ENCODE measurements around the gene ART3. TPM values are rescaled to one million over a fixed set of nuclear protein-coding genes. Genes with fewer than 3 reads are reported as not detected.

The ART3 gene
- polyA plus RNA-seq, 3 donors: not detected

GRCh38 chr4:76055421-76055820 is 19.1 kb upstream of the ART3 start:
- intact Hi-C loops (cut with micrococcal nuclease): no loop called here
- Mint-ChIP-seq H3K4me3 (no peak overlapping the region), H3K27ac (no peak overlapping the region), H3K36me3 (no peaks in the 10 kb centered on the region), H3K27me3 (ENCODE audit: low read depth in 3 of 3) (peaks cover 0 to 2% (median 1%) of the 10 kb centered on the region in 3 donors), H3K9me3 (no peaks in the 10 kb centered on the region), H3K4me1 (peaks cover 48% of the 10 kb centered on the region)
- no peak for DNase-seq
- H3K36me3 ChIP-seq (replicated peaks in 1 of 2; ENCODE audit: control insufficient read depth in 1 of 2, insufficient read depth in 2 of 2, low read length in 2 of 2): no peaks in the 10 kb centered on the region
- no peak overlapping the region for H3K9ac ChIP-seq (ENCODE audit: insufficient read depth, low read length, poor library complexity, severe bottlenecking)
- no peak overlapping the region for H2AFZ ChIP-seq (ENCODE audit: insufficient read depth, low read depth, low read length, poor library complexity, severe bottlenecking)
- no peaks in the 10 kb centered on the region for H3K27me3 ChIP-seq (ENCODE audit: control insufficient read depth in 2 of 2, insufficient read depth in 2 of 2, low read length in 2 of 2)
- H3K9me3 ChIP-seq (replicated peaks in 1 of 2; ENCODE audit: control insufficient read depth in 1 of 2, insufficient read depth in 1 of 2, low read length in 2 of 2): no peaks in the 10 kb centered on the region
- H3K4me1 ChIP-seq (ENCODE audit: control insufficient read depth in 1 of 2, insufficient read depth in 2 of 2, low read length in 2 of 2): peaks cover 22 to 29% of the 10 kb centered on the region in 2 donors
- no peaks in the 10 kb centered on the region for H3K79me2 ChIP-seq (ENCODE audit: insufficient read depth, low read length)
- no peak overlapping the region for H3K4me2 ChIP-seq (replicated peaks; ENCODE audit: extremely low read depth, low read length, poor library complexity, severe bottlenecking)
- no peak for TF ChIP-seq CTCF (IDR thresholded peaks at IDR 0.05)
- no peak overlapping the region for H3K4me3 ChIP-seq (replicated peaks in 1 of 3; ENCODE audit: low read depth in 2 of 3, low read length in 3 of 3)
- WGBS (ENCODE audit: insufficient coverage): 100% methylated on average over 1 of the region's 2 CpGs
- H3K27ac ChIP-seq (ENCODE audit: low read depth in 1 of 2, low read length in 2 of 2): no peak overlapping the region
- no peaks in the 10 kb centered on the region for H4K20me1 ChIP-seq (ENCODE audit: insufficient read depth, low read length)

GRCh38 chr4:76058302-76058701 is 16.2 kb upstream of the ART3 start:
- H3K9ac ChIP-seq (ENCODE audit: insufficient read depth, low read length, poor library complexity, severe bottlenecking): no peak overlapping the region
- no peak overlapping the region for H3K27ac ChIP-seq (ENCODE audit: low read depth in 1 of 2, low read length in 2 of 2)
- H3K36me3 Mint-ChIP-seq: no peaks in the 10 kb centered on the region
- H3K4me3 Mint-ChIP-seq: no peak overlapping the region
- H3K4me1 ChIP-seq (ENCODE audit: control insufficient read depth in 1 of 2, insufficient read depth in 2 of 2, low read length in 2 of 2): peaks cover 31 to 43% of the 10 kb centered on the region in 2 donors
- peaks cover 0 to 2% (median 0%) of the 10 kb centered on the region in 3 donors for H3K27me3 Mint-ChIP-seq (ENCODE audit: low read depth in 3 of 3)
- no peak overlapping the region for H3K27ac Mint-ChIP-seq
- no peaks in the 10 kb centered on the region for H3K9me3 ChIP-seq (replicated peaks in 1 of 2; ENCODE audit: control insufficient read depth in 1 of 2, insufficient read depth in 1 of 2, low read length in 2 of 2)
- H3K4me3 ChIP-seq (replicated peaks in 1 of 3; ENCODE audit: low read depth in 2 of 3, low read length in 3 of 3): no peak overlapping the region
- no peaks in the 10 kb centered on the region for H4K20me1 ChIP-seq (ENCODE audit: insufficient read depth, low read length)
- H2AFZ ChIP-seq (ENCODE audit: insufficient read depth, low read depth, low read length, poor library complexity, severe bottlenecking): no peak overlapping the region
- no peaks in the 10 kb centered on the region for H3K9me3 Mint-ChIP-seq
- DNase-seq: no peak
- no peaks in the 10 kb centered on the region for H3K36me3 ChIP-seq (replicated peaks in 1 of 2; ENCODE audit: control insufficient read depth in 1 of 2, insufficient read depth in 2 of 2, low read length in 2 of 2)
- no peak for TF ChIP-seq CTCF (IDR thresholded peaks at IDR 0.05)
- no peak overlapping the region for H3K4me2 ChIP-seq (replicated peaks; ENCODE audit: extremely low read depth, low read length, poor library complexity, severe bottlenecking)
- H3K79me2 ChIP-seq (ENCODE audit: insufficient read depth, low read length): no peaks in the 10 kb centered on the region
- intact Hi-C loops (cut with micrococcal nuclease): no loop called here
- H3K27me3 ChIP-seq (ENCODE audit: control insufficient read depth in 2 of 2, insufficient read depth in 2 of 2, low read length in 2 of 2): no peaks in the 10 kb centered on the region
- peaks cover 58% of the 10 kb centered on the region for H3K4me1 Mint-ChIP-seq
